Neutrophil (primary cell): ENCODE measurements around the gene RAPGEF5.

ENCODE experiments used
- H3K27ac ChIP-seq: fragments of 200-600 bp; sonication (generic); 2 replicates; pipeline ENCODE4 v1.5.1; 2016; ENCODE audit warnings: mild to moderate bottlenecking, moderate library complexity
- H3K27me3 ChIP-seq: fragments of 200-600 bp; sonication (generic); 2 replicates; pipeline ENCODE4 v1.6.0; 2016; ENCODE audit warnings: mild to moderate bottlenecking
- H3K36me3 ChIP-seq: fragments of 200-600 bp; sonication (generic); 2 replicates; pipeline ENCODE4 v1.5.1; 2017
- H3K4me1 ChIP-seq, 2 experiments: fragments of 200-600 bp in 1 of 2; sonication (generic) in 1 of 2; 1 replicate in 1 of 2; 2 replicates in 1 of 2; pipeline versions ENCODE4 v1.5.1 to v1.6.1; 2013 to 2016; ENCODE audit warnings: low read depth in 1 of 2, low read length in 1 of 2, mild to moderate bottlenecking in 1 of 2, moderate library complexity in 1 of 2; ENCODE audit not compliant: control insufficient read depth in 1 of 2, insufficient read depth in 1 of 2
- H3K4me3 ChIP-seq, 2 experiments: fragments of 200-600 bp in 1 of 2; sonication (generic) in 1 of 2; 1 replicate in 1 of 2; 2 replicates in 1 of 2; pipeline ENCODE4 v1.5.1; 2013 to 2016; ENCODE audit warnings: low read depth in 1 of 2, low read length in 1 of 2, mild to moderate bottlenecking in 1 of 2, moderate library complexity in 1 of 2
- H3K9me3 ChIP-seq: fragments of 200-600 bp; sonication (generic); 2 replicates; pipeline ENCODE4 v1.5.1; 2016
- TF ChIP-seq, protein P1 (sequence below): fragments of 200-600 bp; sonication (generic); IDR thresholded peaks from 2 replicates; pipeline ENCODE4 v1.5.1; 2016; ENCODE audit warnings: antibody characterized with exemption

Gene RAPGEF5

DNA sequence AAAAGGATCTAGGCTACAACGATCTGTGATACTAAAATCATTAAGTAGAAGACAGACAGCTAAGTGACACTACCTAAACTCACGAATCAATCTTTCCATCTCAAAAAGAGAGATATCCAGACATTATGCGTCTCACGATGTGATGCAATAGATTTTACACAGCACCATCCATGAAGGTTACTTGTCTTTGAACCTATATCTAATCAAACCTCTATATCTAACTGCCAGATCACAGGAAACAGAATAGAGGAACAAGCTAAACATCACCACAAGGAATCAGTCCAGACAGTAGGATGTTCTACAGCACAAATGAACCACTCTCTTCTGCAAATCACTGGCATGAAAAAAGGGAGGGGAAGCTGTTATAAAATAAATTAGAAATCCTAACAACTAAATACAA is 4.1 kb downstream of the RAPGEF5 start:
- no peak overlapping the region for H3K4me3 ChIP-seq
- peaks cover 39% of the 10 kb centered on the region for H3K27me3 ChIP-seq
- no peaks in the 10 kb centered on the region for H3K36me3 ChIP-seq
- no peaks in the 10 kb centered on the region for H3K9me3 ChIP-seq
- H3K4me1 ChIP-seq, result no peaks in the 10 kb centered on the region
- TF ChIP-seq, protein P1, sequence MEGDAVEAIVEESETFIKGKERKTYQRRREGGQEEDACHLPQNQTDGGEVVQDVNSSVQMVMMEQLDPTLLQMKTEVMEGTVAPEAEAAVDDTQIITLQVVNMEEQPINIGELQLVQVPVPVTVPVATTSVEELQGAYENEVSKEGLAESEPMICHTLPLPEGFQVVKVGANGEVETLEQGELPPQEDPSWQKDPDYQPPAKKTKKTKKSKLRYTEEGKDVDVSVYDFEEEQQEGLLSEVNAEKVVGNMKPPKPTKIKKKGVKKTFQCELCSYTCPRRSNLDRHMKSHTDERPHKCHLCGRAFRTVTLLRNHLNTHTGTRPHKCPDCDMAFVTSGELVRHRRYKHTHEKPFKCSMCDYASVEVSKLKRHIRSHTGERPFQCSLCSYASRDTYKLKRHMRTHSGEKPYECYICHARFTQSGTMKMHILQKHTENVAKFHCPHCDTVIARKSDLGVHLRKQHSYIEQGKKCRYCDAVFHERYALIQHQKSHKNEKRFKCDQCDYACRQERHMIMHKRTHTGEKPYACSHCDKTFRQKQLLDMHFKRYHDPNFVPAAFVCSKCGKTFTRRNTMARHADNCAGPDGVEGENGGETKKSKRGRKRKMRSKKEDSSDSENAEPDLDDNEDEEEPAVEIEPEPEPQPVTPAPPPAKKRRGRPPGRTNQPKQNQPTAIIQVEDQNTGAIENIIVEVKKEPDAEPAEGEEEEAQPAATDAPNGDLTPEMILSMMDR, result no peak
- no peak overlapping the region for H3K27ac ChIP-seq

DNA sequence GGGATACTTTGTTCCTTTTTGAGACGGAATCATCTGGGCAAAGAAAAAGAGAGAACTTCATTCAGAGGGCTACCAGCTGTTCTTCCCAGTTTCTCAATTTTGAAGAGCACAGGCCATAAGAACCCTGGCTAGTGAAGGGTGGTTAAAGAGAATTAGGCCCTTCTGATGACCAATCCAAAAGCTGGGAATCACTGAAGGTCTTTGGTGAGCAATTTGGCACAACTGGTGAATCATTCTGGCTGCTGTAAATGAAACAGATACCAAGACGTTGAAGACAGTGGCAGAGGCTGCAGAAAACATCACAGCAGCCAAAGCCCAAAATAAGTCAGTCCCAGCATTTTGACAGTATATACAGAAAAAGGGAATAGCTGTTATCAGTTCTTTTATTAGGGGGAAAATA is 5.1 kb downstream of the RAPGEF5 start:
- Histone ChIP-seq H3K4me3 (no peak overlapping the region), H3K27me3 (peaks cover 29% of the 10 kb centered on the region), H3K36me3 (no peaks in the 10 kb centered on the region), H3K27ac (no peak overlapping the region), H3K4me1 (no peaks in the 10 kb centered on the region), H3K9me3 (no peaks in the 10 kb centered on the region)
- TF ChIP-seq, protein P1, result no peak

DNA sequence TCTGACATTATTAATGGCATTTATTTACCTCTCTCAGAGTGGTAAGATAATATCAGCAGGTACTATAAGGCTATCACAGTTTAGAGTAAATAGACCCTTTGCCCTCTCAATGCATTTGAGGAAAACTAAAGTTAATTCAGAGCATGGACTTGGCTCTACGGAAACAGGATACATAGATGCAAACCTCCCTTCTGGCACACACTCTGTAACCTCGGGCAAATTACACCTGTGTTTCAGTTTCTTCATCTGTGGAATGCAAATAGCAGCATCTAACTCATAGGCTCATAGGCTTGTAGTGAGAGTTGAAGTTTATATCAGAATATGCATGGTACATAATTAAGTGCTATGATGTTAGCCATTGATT is 5.6 kb downstream of the RAPGEF5 start:
- Histone ChIP-seq H3K4me1 (no peaks in the 10 kb centered on the region), H3K4me3 (no peak overlapping the region), H3K27ac (no peak overlapping the region), H3K27me3 (peaks cover 23% of the 10 kb centered on the region), H3K36me3 (no peaks in the 10 kb centered on the region), H3K9me3 (no peaks in the 10 kb centered on the region)
- TF ChIP-seq, protein P1, result no peak

DNA sequence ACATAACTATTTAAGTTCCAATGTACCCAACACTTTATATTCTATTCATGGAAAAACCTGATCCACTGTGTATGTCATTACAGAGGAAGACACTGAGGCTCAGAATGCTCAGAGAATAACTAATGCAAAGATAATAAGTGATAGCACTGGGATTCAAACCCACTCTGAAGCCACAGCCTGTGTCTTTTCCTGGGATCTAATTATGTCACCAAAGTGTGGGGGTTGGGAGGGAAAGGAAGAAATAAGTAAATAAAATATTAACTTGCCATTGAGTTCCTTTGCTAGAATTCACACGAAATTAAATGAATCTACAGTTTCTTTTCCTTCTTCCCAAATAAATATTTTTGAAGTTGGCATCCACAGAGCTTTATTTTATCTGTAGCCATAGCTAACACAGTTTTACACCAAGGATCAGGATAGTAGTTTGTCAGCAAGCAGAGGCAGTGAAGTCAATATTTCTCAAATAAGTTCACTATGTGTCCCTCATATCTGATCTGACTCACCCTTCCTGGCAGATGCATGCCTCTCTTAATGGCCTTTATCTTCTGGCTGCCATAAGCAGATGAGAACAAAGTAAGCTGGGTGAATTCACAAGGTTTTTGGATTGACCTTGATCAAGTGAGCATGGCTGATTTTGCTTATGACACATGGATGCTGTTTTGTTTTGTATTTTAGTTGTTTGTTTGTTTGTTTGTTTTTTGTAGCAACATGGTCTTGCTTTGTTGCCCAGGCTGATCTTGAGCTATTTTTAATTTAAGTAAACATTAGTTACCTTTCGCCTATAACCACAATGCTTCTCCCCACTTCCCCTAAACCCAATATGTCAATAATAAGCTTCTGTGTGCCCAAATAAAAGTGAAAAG is 6.3 kb downstream of the RAPGEF5 start:
- TF ChIP-seq, protein P1, result no peak
- no peak overlapping the region for H3K27ac ChIP-seq
- peaks cover 17% of the 10 kb centered on the region for H3K27me3 ChIP-seq
- H3K36me3 ChIP-seq, result no peaks in the 10 kb centered on the region
- H3K4me1 ChIP-seq, result no peaks in the 10 kb centered on the region
- no peaks in the 10 kb centered on the region for H3K9me3 ChIP-seq
- no peak overlapping the region for H3K4me3 ChIP-seq

DNA sequence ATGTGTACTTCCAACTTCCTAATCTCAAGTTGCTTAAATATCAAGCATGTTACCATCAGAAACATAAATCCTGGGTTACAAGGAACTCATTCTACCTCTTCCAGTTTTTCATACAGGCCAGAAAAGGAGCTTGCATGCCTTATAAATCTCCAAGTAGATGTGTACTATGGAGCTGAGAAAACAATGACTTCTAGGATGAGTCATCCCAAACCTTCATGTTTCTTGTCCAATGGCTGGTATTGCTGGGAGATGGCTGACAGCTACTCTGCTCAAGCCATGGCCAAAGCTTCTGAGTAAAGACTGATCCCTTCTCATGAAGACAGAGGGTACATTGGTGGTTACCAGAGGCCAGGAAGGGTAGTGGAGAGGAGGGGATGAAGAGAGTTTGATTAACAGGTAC is 8.6 kb downstream of the RAPGEF5 start:
- no peak overlapping the region for H3K4me3 ChIP-seq
- H3K9me3 ChIP-seq, result no peaks in the 10 kb centered on the region
- TF ChIP-seq, protein P1, result no peak
- H3K27ac ChIP-seq, result no peak overlapping the region
- no peaks in the 10 kb centered on the region for H3K27me3 ChIP-seq
- H3K4me1 ChIP-seq, result no peaks in the 10 kb centered on the region
- no peaks in the 10 kb centered on the region for H3K36me3 ChIP-seq
